ENCODE data around the gene MRPL20.

DNA sequence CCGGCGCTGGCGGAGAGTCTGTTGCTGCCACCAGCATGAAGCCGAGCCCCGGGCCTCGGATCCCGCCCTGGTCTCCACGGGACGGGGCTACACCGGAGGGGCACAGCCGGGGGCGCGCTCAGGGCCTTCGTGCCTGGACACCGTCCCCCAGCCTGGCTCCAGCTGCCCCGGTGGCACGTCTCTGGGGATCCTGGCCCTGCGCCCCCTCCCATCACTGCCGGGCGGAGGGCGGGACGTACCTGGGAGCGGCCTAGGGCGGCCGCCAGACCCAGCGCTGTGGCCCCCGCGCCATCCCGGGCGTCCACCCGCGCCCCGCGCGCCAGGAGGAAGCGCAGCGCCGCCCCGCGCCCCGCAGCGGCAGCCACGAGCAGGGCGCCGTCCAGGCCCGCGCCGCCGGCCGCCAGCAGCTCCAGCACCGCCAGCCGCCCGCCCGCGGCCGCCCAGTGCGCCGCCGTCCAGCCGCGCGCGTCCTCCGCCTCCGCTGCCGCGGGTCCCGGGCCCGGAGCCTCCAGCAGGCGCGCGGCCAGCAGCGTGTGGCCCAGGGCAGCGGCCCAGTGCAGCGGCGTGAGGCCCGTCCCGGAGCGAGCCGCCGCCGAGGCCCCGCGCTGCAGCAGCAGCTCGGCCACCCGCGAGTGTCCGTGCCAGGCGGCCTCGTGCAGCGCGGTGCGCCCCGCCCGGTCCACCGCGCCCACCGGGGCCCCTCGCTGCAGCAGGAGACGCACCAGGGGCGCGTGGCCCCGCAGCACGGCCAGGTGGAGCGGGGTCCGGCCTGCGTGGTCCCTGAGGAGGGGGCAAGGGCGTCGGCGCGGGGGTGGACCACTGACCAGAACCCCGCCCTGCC lies 12.9 kb upstream of the MRPL20 start:
- TF ChIP-seq, protein P1, sequence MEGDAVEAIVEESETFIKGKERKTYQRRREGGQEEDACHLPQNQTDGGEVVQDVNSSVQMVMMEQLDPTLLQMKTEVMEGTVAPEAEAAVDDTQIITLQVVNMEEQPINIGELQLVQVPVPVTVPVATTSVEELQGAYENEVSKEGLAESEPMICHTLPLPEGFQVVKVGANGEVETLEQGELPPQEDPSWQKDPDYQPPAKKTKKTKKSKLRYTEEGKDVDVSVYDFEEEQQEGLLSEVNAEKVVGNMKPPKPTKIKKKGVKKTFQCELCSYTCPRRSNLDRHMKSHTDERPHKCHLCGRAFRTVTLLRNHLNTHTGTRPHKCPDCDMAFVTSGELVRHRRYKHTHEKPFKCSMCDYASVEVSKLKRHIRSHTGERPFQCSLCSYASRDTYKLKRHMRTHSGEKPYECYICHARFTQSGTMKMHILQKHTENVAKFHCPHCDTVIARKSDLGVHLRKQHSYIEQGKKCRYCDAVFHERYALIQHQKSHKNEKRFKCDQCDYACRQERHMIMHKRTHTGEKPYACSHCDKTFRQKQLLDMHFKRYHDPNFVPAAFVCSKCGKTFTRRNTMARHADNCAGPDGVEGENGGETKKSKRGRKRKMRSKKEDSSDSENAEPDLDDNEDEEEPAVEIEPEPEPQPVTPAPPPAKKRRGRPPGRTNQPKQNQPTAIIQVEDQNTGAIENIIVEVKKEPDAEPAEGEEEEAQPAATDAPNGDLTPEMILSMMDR (IDR thresholded peaks at IDR 0.05), result peak in 2 of 3 donors; percentile 14 to 33
- no peak for TF ChIP-seq POLR2A (IDR thresholded peaks at IDR 0.05)
